B cell (primary cell): ENCODE results near the gene ACTN1. TPM values are rescaled to one million over a fixed set of nuclear protein-coding genes. Genes with fewer than 3 reads are reported as not detected.

Source experiments
- ATAC-seq: fragments of 200-7000 bp; cut with Tn5 transposase; one replicate; pipeline ENCODE4 v1.10.0; 2021; ENCODE audit warnings: low read depth, mild to moderate bottlenecking, moderate number of reproducible peaks, moderate library complexity
- CTCF ChIA-PET: fragments of 350-600 bp; sonication (Branson Sonifier 250); formaldehyde crosslinking; loops from one replicate; lab custom pipeline; 2021; ENCODE audit warnings: antibody characterized with exemption, inconsistent platforms; lab: Charles Lee
- POLR2A ChIA-PET: fragments of 350-600 bp; sonication (Branson Sonifier 250); formaldehyde crosslinking; loops from one replicate; lab custom pipeline; 2021; ENCODE audit warnings: antibody characterized with exemption; lab: Charles Lee
- DNase-seq: peaks from one replicate; pipeline ENCODE4 v3.0.0; 2013
- H2AFZ ChIP-seq: 2 replicates; pipeline ENCODE4 v1.6.1; 2012; ENCODE audit warnings: mild to moderate bottlenecking, low read depth, low read length; ENCODE audit not compliant: insufficient read depth, poor library complexity, severe bottlenecking
- H3K27ac ChIP-seq, 2 donors: 1 replicate in 1 of 2; 2 replicates in 1 of 2; pipeline ENCODE4 v1.5.1; 2012 to 2013; ENCODE audit warnings: low read length in 2 of 2, mild to moderate bottlenecking in 2 of 2, moderate library complexity in 1 of 2
- H3K27me3 ChIP-seq, 4 experiments: fragments of 200-600 bp in 1 of 4; sonication (generic) in 1 of 4; replicated peaks in 1 of 4; 1 replicate in 2 of 4; 2 replicates in 2 of 4; pipeline versions ENCODE4 v1.6.1 to v1.7.0; 2013 to 2016; ENCODE audit warnings: low read length in 3 of 4, mild to moderate bottlenecking in 2 of 4, mixed read lengths in 1 of 4, moderate library complexity in 1 of 4; ENCODE audit not compliant: insufficient read depth in 4 of 4, control insufficient read depth in 3 of 4; ENCODE audit errors: control extremely low read depth in 1 of 4
- H3K36me3 ChIP-seq, 2 experiments: replicated peaks in 1 of 2; 1 replicate in 1 of 2; 2 replicates in 1 of 2; pipeline versions ENCODE4 v1.6.1 to v1.7.1; 2013; ENCODE audit warnings: low read length in 1 of 2; ENCODE audit not compliant: insufficient read depth in 2 of 2, control insufficient read depth in 1 of 2; ENCODE audit errors: control extremely low read depth in 1 of 2, extremely low read depth in 1 of 2
- H3K4me1 ChIP-seq, 2 donors: fragments of 200-600 bp in 1 of 2; sonication (generic) in 1 of 2; 1 replicate in 1 of 2; 2 replicates in 1 of 2; pipeline versions ENCODE4 v1.5.1 to v1.6.1; 2013 to 2017; ENCODE audit warnings: low read length in 2 of 2; ENCODE audit not compliant: control insufficient read depth in 2 of 2, insufficient read depth in 2 of 2
- H3K4me2 ChIP-seq: replicated peaks from 2 replicates; pipeline ENCODE3; 2012; ENCODE audit warnings: mild to moderate bottlenecking, low read depth, low read length; ENCODE audit not compliant: poor library complexity, severe bottlenecking
- H3K4me3 ChIP-seq, 5 experiments: fragments of 200-600 bp in 1 of 5; sonication (generic) in 1 of 5; 1 replicate in 3 of 5; 2 replicates in 2 of 5; pipeline versions ENCODE4 v1.5.1 to v1.7.0; 2011 to 2016; ENCODE audit warnings: low read length in 4 of 5, mild to moderate bottlenecking in 4 of 5, low read depth in 2 of 5, control low read depth in 1 of 5, moderate library complexity in 1 of 5; ENCODE audit not compliant: insufficient read depth in 1 of 5; ENCODE audit errors: control extremely low read depth in 1 of 5, extremely low read depth in 1 of 5
- H3K79me2 ChIP-seq: fragments of 200-600 bp; sonication (generic); one replicate; pipeline ENCODE4 v1.6.0; 2016; ENCODE audit warnings: low read length; ENCODE audit not compliant: control insufficient read depth, insufficient read depth
- H3K9ac ChIP-seq: fragments of 200-600 bp; sonication (generic); 2 replicates; pipeline ENCODE4 v1.6.1; 2017; ENCODE audit warnings: mild to moderate bottlenecking, low read length, moderate library complexity
- H3K9me3 ChIP-seq, 3 donors: one replicate each; pipeline versions ENCODE4 v1.6.1 to v1.7.1; 2013; ENCODE audit warnings: low read length in 2 of 3; ENCODE audit not compliant: control insufficient read depth in 2 of 3, insufficient read depth in 1 of 3; ENCODE audit errors: control extremely low read depth in 1 of 3
- H4K20me1 ChIP-seq: 2 replicates; pipeline ENCODE4 v1.6.0; 2012; ENCODE audit warnings: mild to moderate bottlenecking, low read length; ENCODE audit not compliant: insufficient read depth, control insufficient read depth, poor library complexity, severe bottlenecking
- H3K27ac Mint-ChIP-seq: one replicate; pipeline ENCODE4 v1.8.0; 2021; ENCODE audit warnings: mixed read lengths
- H3K27me3 Mint-ChIP-seq: one replicate; pipeline ENCODE4 v1.8.0; 2021; ENCODE audit warnings: mixed read lengths
- H3K4me1 Mint-ChIP-seq: one replicate; pipeline ENCODE4 v1.8.0; 2021; ENCODE audit warnings: mixed read lengths
- H3K4me3 Mint-ChIP-seq: one replicate; pipeline ENCODE4 v1.8.0; 2021; ENCODE audit warnings: mixed read lengths
- H3K9me3 Mint-ChIP-seq: one replicate; pipeline ENCODE4 v1.8.0; 2022; ENCODE audit warnings: mixed read lengths; ENCODE audit not compliant: insufficient read depth
- CTCF ChIP-seq: fragments of 200-600 bp; IDR thresholded peaks from one replicate; pipeline ENCODE4 v1.8.0; 2022; ENCODE audit warnings: antibody characterized with exemption, mild to moderate bottlenecking
- EZH2 ChIP-seq: IDR thresholded peaks from 2 replicates; pipeline ENCODE4 v1.6.1; 2012; ENCODE audit warnings: borderline replicate concordance, low read depth, mild to moderate bottlenecking, moderate library complexity, low read length; ENCODE audit not compliant: insufficient read depth, poor library complexity, severe bottlenecking
- WGBS: methylation state at CpG from one replicate; pipeline ENCODE4 v1.1.5; 2013; ENCODE audit warnings: missing lambda C conversion rate; ENCODE audit not compliant: insufficient coverage; 5-methylcytosine and 5-hydroxymethylcytosine counted together
- intact Hi-C: fragments of 100-400 bp; cut with micrococcal nuclease; formaldehyde crosslinking; loops from one replicate; pipeline ENCODE4 v1.10.0; 2022
- polyA plus RNA-seq: library from polyadenylated mRNA; depleted of rRNA; stranded (reverse); fragments of >200 nt; gene quantifications from 2 replicates; pipeline ENCODE4 v1.2.3, GENCODE V29; 2012
- total RNA-seq, 2 donors: library from RNA; stranded (reverse); fragments of 120-200 nt in 1 of 2; gene quantifications; 1 replicate in 1 of 2; 2 replicates in 1 of 2; pipeline versions ENCODE4 v1.2.3 to v1.2.4, GENCODE V29; 2013 to 2022

The ACTN1 gene
- total and polyA plus RNA-seq, 2 donors (not counting 1 experiment from before 2014, with no cell fraction given), result 0.74 to 0.89 TPM

- ChIA-PET CTCF (interaction anchor here (0.6 to 14.8 kb wide), 8 partner anchors 10 to 891 kb away, joined by 3 to 132 read pairs (median 6); no protein-coding TSS in a partner anchor), POLR2A (no interaction called here)
- no peaks in the 10 kb centered on the region for H3K27me3 ChIP-seq
- no peaks in the 10 kb centered on the region for H3K27me3 Mint-ChIP-seq
- no peaks in the 10 kb centered on the region for H4K20me1 ChIP-seq
- no peak overlapping the region for H3K4me3 Mint-ChIP-seq
- H2AFZ ChIP-seq, result no peak overlapping the region
- no peak overlapping the region for H3K27ac Mint-ChIP-seq
- peak overlapping the region; percentile 49 for H3K4me2 ChIP-seq
- H3K4me1 ChIP-seq, result peaks cover 25 to 48% of the 10 kb centered on the region in 2 donors
- H3K4me1 Mint-ChIP-seq, result peaks cover 46% of the 10 kb centered on the region
- peaks cover 0 to 4% (median 0%) of the 10 kb centered on the region in 3 donors for H3K9me3 ChIP-seq
- TF ChIP-seq CTCF (peak; percentile 61), EZH2 (no peak)
- DNase-seq, result peak; percentile 44
- 59% methylated on average over 11 of the region's 11 CpGs for WGBS
- no peaks in the 10 kb centered on the region for H3K36me3 ChIP-seq
- H3K9me3 Mint-ChIP-seq, result no peaks in the 10 kb centered on the region
- H3K4me3 ChIP-seq, result no peak overlapping the region
- H3K9ac ChIP-seq, result no peak overlapping the region
- no peak overlapping the region for H3K27ac ChIP-seq
- intact Hi-C loops, result no loop called here
- no peak for ATAC-seq
- H3K79me2 ChIP-seq, result no peaks in the 10 kb centered on the region
Observed at GRCh38 chr14:68824517-68825347, 154.4 kb downstream of the ACTN1 start.

GRCh38 chr14:68824207-68824516, 154.9 kb downstream of the ACTN1 start:
- Histone ChIP-seq H3K4me1 (peaks cover 25 to 48% of the 10 kb centered on the region in 2 donors), H3K36me3 (no peaks in the 10 kb centered on the region), H2AFZ (no peak overlapping the region), H4K20me1 (no peaks in the 10 kb centered on the region), H3K79me2 (no peaks in the 10 kb centered on the region), H3K9me3 (peaks cover 0 to 4% (median 0%) of the 10 kb centered on the region in 3 donors), H3K9ac (no peak overlapping the region), H3K4me3 (no peak overlapping the region), H3K4me2 (peak overlapping the region; percentile 49), H3K27me3 (no peaks in the 10 kb centered on the region), H3K27ac (no peak overlapping the region)
- ATAC-seq, result no peak
- no peak for DNase-seq
- no peaks in the 10 kb centered on the region for H3K27me3 Mint-ChIP-seq
- WGBS, result 100% methylated on average over 1 of the region's 1 CpG
- no peak for TF ChIP-seq CTCF
- H3K4me3 Mint-ChIP-seq, result no peak overlapping the region
- CTCF ChIA-PET, result interaction anchor here (0.6 to 14.8 kb wide), 6 partner anchors 11 to 891 kb away, joined by 3 to 132 read pairs (median 11); no protein-coding TSS in a partner anchor
- H3K27ac Mint-ChIP-seq, result no peak overlapping the region
- intact Hi-C loops, result no loop called here
- POLR2A ChIA-PET, result interaction anchor here (0.6 kb wide), 1 partner anchor 95 kb away, joined by 4 read pairs; no protein-coding TSS in a partner anchor
- no peaks in the 10 kb centered on the region for H3K9me3 Mint-ChIP-seq
- H3K4me1 Mint-ChIP-seq, result peaks cover 50% of the 10 kb centered on the region
